Measurements from ENCODE around the gene WDR54.
"Not testable (repeated sequence)": the region's sequence is repeated elsewhere in the genome, so short reads cannot be mapped to it uniquely, and the experiment has no call there.

WDR54 gene

DNA sequence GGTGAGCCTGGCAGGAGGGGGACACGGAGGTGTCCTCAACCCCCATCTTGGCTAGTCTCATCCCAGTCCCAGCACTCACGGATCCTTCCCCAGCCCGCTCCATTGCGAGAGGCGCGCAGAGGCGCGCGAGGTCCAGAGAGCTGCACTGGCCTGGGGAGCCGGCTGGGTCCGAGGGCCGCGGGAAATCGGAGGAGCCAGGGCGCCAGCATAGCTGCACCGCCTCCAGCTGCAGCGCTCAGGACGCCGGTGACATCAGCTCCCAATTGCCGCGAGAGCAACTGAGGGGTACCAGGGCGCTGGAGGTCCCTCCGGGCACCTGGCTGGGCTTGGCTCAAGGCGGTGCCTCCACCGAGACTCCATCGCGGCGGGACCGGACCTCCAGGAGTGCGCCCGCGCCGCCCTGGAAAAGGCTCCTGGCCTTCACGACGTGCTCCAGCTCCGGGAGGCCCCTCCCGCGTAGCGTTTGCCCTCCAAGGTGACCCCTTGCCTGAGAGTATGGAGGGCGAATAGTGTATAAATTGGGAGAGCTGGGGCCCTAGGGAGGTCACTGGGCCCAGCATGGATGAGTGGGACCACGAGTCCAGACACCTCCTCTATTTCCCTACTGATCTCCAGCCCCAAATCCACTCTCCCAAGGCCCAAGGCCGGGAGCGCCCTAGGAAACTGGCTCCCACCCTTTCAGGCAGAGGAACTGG lies 14.7 kb downstream of the WDR54 start:
- DNase-seq = no peak

DNA sequence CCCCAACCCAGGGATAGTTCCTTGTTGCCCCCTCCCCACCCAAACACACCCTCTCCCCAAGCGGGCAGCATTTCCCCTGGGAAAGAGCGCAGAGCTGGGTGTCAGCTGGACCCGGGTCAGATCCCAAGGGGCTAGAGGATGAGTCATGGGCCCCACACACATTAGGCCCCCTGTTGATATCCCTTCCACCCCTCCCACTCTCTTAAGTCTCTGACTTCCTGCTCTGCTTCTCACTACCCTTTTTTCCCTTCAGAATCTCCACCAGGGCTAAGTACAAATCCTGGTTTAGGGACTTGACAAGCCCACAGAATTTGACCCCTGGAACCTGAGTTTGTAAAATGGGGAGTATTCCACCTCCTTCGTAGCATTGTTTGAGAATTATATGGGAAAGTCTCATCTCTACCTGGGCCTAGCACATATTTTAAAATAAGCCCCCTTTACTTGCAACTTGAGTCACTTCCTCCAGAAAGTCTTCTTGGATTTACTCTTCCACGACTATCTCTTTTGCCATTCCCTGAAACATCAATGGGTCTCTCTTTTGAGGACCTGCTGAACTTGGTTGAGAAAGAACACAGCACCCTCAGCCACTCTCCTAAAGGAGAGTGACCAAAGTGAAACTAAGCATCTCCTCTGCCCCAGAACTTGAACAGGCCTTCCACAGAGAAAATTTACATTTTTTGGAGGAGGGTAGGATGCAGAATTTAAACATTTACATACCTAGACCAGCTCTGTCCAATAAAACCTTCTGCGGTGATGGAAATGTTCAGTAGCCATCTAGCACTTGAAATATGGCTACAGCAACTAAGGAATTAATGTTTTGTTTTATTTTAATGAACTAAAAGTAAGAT lies 15.5 kb downstream of the WDR54 start:
- DNase-seq = no peak

DNA sequence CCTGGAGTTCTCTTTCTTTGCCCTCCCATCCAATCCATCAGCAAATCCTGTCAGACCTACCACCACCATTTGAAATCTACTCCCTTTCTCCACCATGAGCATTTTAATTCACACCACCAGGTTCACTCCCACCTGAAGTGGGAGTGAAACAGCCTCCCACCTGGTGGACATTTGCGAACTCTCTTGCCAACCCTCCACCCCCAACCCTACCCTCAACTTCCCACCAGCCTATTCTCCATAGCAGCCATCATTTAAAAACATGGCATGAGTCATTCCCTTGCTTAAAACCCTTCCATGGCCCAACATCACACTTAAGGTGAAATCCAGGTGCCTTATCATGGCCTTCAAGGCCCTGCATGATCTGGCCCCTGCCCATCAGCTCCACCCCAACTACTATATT lies 16.7 kb downstream of the WDR54 start:
- DNase-seq = no peak

DNA sequence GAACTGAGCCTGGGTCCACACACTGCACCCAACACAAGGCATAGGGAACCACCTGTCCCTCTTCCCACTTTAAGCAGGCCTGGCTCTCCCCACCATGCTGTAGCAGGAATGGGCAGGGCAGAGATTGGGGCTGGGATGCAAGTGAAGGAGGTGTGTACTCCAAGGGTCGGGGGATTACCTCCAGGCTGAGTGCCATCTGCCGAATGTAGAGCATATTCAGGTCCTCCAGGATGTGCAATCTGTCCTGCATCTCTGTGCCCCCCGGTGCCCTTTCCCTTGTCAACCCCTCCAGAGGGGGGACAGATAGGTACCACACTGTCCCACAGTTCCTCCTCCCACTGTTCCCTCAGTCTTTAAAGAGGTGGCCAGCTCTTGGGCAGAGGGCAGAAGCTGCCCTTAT lies 17.8 kb downstream of the WDR54 start:
- DNase-seq = no peak

DNA sequence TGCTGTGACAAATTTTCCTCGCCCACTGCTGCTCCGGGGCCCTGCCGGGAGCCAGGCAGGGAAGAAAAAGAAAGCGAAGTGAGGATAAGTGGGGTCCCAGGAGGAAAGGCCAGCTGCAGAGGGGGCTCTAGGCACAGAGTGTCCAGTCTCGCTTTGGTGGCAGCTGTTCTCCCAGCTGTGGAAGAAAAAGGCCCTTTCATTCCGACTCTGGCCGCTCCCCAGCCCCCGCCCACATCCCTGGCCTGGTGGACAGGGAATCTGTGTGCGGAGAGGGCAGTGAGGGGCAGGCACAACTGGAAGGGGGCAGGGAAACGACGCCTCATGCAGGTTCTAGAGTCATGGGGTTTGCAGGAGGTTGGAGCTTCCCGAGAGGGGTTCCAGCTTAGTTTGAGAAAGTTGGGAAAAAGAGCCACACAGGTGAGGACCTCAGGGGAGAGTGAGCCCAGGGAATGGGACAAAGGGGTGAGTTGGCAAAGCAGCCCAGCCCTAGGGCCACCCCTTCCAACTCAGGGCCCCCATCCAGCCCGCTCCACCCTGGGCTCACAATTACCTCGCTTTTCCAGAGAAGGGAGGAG lies 18.4 kb downstream of the WDR54 start:
- DNase-seq = no peak

DNA sequence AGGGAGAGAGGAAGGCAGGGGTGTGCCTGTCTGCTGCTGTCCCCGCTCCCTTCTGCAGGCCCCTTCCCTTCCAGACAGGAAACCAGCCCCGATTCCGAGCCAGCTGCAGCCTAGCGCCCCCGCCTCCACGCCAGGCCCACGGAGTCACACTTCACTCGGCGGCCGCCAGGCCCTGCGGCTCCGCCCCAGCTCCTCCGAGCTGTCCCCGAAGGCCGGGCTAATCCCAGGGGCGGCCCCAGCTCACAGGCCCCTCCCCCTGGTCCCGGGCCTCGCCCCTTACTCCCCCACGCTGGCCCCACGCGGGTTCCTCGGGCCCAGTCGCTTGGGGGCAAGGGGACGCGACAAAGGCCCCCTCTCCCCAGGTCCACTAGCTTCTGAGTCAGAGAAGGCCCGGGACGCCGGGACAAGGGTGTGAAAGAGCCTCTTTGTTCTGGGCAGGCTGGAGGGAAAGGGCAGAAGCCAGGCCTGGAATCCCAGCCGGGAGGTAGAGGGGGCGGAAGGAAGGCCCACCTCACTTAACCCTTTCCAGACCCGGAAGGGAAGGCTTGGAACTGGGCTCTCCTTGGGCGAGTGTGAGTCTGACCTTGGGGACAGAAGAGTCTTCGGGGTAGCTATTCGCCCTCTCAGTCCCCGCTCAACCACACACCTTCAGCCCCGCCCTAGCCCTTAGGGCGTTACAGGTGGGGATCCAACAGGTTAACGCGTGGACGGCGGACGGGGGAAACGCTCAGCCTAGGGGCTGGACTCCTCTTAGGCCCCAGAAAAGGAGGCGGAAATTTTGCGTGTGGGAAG lies 19.0 kb downstream of the WDR54 start:
- DNase-seq = peak; percentile 36

DNA sequence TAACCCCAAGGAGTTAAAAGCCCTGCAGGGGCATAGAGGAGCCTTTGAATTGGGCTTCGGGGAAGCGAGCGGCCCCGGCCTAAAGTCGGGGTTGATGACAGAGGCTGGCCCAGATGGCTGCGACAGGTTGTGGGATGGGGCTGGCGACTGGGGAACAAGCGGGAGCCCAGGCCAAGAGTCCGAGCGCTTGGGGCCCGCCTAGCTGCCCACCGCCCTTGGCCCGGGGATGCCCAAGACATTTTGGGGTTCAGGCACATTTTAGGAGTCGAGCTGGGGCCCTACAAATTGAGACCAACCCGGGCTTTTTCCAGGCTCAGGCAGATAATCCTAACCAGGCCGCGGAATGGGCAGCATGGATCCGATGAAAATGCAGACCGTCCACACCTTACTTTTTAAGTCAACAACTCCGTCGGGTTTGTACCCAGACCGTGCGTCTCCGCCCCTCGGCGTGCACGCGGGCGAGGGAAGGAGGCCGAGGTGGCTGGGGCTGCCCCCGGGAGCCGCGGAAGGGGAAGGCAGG lies 19.7 kb downstream of the WDR54 start:
- DNase-seq = peak; percentile 20

DNA sequence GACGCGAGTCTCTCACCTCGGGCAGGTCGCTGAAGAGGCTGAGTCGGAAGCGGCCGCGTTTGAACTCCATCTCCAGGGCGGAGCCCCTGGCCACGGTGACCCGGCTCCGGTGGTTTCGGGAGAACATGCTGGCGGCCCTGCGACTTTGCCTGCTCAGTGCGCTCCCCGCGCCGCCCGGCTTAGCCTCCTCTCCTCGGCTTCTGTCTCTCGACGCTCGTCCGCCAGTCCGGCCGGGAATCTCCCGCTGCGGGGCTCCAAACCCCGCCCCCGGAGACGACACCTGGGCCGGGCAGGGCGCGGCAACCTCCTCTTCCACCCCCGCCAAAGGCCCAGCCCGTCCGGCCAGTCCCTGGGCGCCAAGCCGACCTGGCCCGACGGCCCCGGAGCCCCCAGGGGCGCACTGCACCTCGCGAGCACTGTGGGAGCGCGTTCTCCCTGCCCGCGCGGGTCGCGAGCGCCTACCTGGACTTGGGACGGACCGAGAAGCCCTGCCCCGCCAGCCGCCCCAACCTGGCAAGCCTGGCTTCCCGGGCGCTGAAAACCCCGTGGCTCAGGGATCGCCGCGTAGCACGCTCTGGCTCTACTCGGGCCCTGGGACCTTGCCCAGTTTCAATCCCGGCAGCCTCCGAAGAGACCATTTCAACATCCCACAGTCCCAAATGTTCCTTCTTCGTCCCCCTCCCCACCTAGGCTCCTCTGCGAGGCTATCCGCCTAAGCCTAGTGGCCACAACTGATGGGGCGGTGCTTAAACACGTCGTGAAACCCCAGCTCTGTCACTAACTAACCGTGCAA lies 20.4 kb downstream of the WDR54 start, which contains the start of gene RTKN:
TSS of gene RTKN (minus strand) at position 248 of the 793 bp plus-strand sequence. CDS start at position 127, 121 bp downstream.
- DNase-seq = peak; percentile 17

DNA sequence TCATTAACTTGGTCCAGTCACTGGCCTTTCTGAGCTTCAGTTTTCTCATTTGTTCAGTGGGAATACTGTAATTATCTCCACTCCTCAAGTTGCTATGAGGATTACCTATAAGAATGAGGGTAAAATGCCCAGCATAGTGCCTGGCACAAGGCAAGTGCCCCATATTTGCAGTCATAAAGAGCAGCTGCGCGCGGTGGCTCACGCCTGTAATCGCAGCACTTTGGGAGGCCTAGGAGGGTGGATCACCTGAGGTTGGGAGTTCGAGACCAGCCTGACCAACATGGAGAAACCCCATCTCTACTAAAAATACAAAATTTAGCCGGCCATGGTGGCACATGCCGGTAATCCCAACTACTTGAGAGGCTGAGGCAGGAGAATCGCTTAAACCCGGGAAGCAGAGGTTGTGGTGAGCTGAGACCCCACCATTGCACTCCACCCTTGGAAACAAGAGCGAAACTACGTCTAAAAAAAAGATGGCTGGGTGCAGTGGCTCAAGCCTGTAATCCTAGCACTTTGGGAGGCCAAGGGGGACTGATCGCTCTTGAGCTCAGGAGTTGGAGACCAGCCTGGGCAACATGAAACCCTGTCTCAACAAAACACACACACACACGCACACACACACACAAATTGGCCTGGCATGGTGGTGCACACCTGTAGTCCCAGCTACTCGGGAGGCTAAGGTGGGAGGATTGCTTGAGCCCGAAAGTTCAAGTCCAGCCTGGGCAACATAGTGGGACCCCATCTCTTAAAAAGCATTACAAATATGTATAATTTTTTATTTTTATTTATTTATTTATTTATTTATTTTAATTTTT lies 21.2 kb downstream of the WDR54 start:
- not testable (repeated sequence) for DNase-seq

DNA sequence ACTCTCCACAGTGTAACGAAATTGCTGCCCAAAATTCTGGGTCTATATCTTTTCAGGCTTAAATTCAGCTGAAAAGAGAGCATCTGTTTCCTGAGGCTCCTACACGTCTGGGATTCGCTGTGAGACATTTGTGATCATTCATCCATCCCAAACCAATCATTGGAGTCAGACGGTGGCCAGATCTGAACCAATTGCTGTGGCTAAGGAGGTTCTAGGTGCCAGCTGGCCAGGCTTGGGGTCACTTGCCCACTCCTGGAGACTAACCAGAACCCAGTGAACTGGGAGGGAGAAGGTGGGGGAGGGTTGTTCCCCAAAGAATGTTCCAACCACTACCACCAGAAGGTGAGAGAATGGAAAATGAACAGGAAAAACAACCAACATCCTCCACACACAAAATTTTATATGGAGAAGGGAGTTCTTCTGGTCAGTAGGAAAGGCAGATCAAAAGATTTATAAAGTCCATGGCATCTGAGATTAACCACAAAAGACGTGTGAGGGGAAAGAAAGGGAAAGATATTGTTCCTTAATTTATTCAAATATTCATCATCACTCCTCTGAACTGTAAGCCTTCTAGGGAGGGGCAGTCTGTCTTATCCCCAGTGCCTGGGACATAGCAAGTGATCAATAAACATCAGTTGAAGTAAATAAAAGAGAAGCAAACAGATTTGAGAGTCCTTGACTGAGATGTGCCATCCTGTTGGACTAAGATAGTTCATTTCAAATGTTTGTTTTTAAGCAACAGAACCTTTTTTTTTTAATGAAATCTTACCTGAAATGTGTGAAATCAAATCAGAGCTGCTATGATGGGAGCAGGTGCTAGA lies 23.2 kb downstream of the WDR54 start:
- DNase-seq = no peak

DNA sequence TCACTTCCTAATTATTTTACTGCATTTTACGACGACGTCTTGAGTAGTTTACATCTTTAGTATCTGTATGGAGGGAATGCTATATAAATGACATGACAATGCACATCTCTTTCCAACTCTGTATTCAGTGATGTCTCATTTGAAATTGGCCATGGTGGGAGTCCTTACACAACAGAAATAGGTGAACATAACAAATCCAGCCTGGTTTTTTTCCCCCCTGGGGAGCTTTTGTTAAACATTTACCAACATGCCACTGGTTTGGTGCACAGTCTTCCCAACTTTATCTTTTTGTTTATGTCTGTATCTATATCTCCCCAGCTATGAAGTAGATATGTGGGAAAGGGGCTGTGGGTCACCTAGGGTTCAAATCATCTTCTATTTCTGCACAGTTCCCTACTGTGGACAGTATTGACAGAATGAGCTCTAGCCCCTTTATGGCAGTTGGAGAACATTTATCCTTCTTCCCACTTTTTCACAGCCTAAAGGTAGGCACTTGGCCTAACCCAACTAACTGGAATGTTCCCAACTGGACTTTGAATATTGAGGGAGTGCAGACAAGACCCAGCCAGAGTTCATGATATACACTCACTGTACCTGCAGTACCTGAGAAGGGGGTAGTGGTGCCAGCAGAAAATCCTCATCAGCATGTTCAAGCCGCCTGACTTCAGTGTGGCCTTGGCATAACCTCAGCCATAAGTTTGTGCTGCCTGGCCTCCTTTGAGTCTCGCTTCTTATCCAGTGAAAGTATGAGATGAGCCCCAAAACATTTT lies 25.9 kb downstream of the WDR54 start:
- no peak for DNase-seq

DNA sequence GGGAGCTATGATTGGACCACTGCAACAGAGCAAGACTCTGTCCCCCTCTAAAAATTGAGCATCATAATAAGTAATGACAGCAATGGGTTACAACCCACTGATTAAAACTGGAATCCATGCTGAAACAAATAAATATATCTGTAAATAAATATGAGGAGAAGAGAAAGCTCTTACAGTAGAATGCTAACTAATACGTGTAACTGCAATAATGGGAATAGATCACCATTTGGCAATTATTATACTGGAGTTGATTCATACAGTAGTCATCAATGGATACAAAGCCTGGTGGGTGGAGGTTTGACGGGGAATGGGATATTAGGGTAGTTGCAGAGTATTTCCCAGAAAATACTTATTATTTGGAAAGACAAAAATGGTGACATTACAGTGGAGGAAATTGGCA lies 27.2 kb downstream of the WDR54 start:
- DNase-seq = no peak

DNA sequence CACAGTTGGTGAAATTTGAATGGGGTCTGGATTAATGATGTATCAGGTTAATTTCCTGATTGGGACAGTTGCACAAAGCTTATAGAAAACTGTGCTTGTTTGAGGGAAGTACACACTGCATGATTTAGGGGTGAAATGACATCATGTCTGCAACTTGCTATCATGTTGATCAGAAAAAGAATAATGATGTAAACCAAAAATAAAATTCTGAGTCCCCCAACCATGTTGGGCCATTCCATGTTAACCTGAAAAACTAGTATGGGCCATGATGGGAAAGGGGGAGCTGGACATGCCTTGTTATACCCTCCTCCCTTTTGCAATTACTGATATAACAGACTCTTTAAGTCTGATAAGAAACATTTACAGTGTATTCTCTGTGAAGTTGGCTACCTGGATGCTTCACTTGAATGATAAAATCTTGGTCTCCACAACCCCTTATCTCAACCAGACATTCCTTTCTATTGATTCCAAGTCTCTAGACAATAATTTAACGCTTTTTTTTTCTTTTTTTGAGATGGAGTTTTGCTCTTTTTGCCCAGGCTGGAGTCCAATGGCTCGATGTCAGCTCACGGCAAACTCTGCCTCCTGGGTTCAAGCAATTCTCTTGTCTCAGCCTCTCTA lies 29.1 kb downstream of the WDR54 start:
- no peak for DNase-seq

DNA sequence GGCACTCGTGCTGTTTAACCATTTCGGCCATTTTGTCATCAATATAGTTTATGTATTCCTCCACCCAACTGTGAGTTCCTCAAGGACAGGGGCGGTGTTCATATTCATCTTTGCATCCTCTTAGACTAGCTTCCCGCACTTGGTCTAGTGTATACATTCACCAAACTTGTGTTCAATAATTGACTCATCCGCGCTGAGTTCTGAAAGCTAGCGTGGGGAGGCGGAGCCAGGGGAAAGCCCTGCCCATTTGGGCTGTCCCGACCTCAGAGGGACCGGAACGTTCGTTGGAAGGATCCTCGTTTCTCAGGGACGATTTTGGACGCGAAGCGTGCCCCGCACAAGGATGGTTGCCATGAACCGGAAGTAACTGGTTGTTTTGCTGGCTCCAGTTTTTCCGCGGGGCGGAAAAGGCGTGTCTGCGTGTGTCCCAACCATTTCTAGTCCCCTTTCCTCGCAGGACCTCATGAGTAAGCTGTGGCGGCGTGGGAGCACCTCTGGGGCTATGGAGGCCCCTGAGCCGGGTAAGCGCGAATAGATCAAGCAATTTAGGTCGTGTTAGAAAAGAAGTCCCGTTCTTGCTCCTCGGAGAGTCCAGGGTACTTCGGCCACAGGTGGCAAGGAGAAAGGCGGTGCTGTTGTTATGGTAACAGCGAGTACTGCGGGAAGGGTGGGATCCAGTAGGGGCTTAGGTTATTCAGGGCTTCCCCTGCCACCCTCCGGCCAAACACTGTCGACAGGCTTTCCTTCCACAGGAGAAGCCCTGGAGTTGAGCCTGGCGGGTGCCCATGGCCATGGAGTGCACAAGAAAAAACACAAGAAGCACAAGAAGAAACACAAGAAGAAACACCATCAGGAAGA lies 33.4 kb downstream of the WDR54 start, which contains the start of gene INO80B:
TSS of gene INO80B (plus strand) at position 434 of the 858 bp plus-strand sequence. CDS start at position 464, 30 bp downstream.
- peak; percentile 88 for DNase-seq

DNA sequence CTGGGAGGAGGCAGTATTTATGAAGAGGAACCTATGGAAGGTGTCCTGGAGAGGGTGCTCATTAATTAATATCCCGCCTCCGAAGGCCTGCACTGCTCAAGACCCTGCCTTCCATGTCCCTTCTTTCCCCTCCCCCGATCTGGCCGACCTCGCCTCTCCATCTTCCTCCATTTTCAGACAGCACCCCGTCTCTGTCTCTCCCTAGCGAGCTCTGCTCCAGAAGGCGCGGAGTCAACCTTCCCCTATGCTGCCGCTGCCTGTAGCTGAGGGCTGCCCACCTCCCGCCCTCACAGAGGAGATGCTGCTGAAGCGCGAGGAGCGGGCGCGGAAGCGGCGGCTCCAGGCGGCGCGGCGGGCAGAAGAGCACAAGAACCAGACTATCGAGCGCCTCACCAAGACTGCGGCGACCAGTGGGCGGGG lies 35.6 kb downstream of the WDR54 start:
- no peak for DNase-seq

DNA sequence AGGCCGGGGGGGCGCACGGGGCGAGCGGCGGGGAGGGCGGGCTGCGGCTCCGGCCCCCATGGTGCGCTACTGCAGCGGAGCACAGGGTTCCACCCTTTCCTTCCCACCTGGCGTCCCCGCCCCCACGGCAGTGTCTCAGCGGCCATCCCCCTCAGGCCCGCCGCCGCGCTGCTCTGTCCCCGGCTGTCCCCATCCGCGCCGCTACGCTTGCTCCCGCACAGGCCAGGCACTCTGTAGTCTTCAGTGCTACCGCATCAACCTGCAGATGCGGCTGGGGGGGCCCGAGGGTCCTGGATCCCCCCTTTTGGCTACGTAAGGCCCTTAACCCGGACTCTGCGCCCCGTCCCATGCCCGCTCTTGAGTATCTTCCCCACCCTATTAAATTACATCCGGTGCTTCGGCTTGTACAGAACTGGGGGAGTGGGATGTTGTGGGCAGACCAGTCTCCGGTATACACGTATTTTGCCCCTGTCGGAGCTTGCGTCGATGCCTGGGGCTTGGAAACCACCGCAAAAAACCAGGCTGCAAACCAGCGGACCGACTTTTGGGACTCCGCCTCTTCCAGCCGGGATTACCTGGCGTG lies 36.1 kb downstream of the WDR54 start:
- DNase-seq = peak; percentile 40
